HEK293 (cell line): ENCODE results near the gene ABHD17A.
"Not testable (repeated sequence)": the region's sequence is repeated elsewhere in the genome, so short reads cannot be mapped to it uniquely, and the experiment has no call there.

Source experiments
- CTCF ChIP-seq: fragments of 450-650 bp; formaldehyde crosslinking; IDR thresholded peaks from 2 replicates; pipeline ENCODE4 v1.5.1; 2016; ENCODE audit warnings: missing biosample characterization, missing genetic modification characterization
- KLF9 ChIP-seq: fragments of 450-650 bp; formaldehyde crosslinking; IDR thresholded peaks from 2 replicates; pipeline ENCODE4 v1.5.1; 2016; ENCODE audit warnings: missing biosample characterization, missing genetic modification characterization, low read depth
- REPIN1 ChIP-seq: fragments of 450-650 bp; formaldehyde crosslinking; IDR thresholded peaks from 2 replicates; pipeline ENCODE4 v1.5.1; 2017; ENCODE audit warnings: missing biosample characterization, missing genetic modification characterization, low read depth
- SCRT2 ChIP-seq: fragments of 450-650 bp; formaldehyde crosslinking; IDR thresholded peaks from 2 replicates; pipeline ENCODE4 v1.5.1; 2016; ENCODE audit warnings: missing biosample characterization, missing genetic modification characterization
- ZBTB17 ChIP-seq: fragments of 450-650 bp; formaldehyde crosslinking; IDR thresholded peaks from 2 replicates; pipeline ENCODE4 v1.5.1; 2016; ENCODE audit warnings: missing biosample characterization, missing genetic modification characterization
- ZNF274 ChIP-seq, 2 experiments: fragments of 200-500 bp in 1 of 2; fragments of 450-650 bp in 1 of 2; sonication (Bioruptor generic) in 1 of 2; formaldehyde crosslinking in 1 of 2; IDR thresholded peaks; 2 replicates each; pipeline versions ENCODE4 v1.5.1 to v1.6.1; 2014 to 2016; ENCODE audit warnings: borderline replicate concordance in 1 of 2, inconsistent platforms in 1 of 2, low read length in 1 of 2, missing biosample characterization in 1 of 2, missing genetic modification characterization in 1 of 2
- ZNF473 ChIP-seq: fragments of 450-650 bp; formaldehyde crosslinking; IDR thresholded peaks from 2 replicates; pipeline ENCODE4 v1.5.1; 2017; ENCODE audit warnings: missing biosample characterization, missing genetic modification characterization
- ZNF501 ChIP-seq: fragments of 450-650 bp; formaldehyde crosslinking; IDR thresholded peaks from 2 replicates; pipeline ENCODE4 v1.5.1; 2016; ENCODE audit warnings: missing biosample characterization, missing genetic modification characterization
- ZNF558 ChIP-seq: fragments of 450-650 bp; formaldehyde crosslinking; IDR thresholded peaks from 2 replicates; pipeline ENCODE4 v1.5.1; 2016; ENCODE audit warnings: missing biosample characterization, missing genetic modification characterization
- ZNF76 ChIP-seq: fragments of 450-650 bp; formaldehyde crosslinking; IDR thresholded peaks from 2 replicates; pipeline ENCODE4; 2016; ENCODE audit warnings: low read depth, missing biosample characterization, missing genetic modification characterization, borderline replicate concordance
- ZSCAN18 ChIP-seq: fragments of 450-650 bp; formaldehyde crosslinking; IDR thresholded peaks from 2 replicates; pipeline ENCODE4 v1.5.1; 2016; ENCODE audit warnings: missing biosample characterization, missing genetic modification characterization

GRCh38 chr19:1876496-1877279 lies 8.6 kb downstream of the ABHD17A start:
- TF ChIP-seq REPIN1 (tag by site-specific recombination); ZNF274 (IDR thresholded peaks at IDR 0.05; ENCODE audit: low read length); ZNF274 (tag by site-specific recombination; IDR thresholded peaks at IDR 0.05; ENCODE audit: borderline replicate concordance); KLF9; CTCF (tag by site-specific recombination); ZNF501; ZNF76 (tag by site-specific recombination); ZBTB17 (tag by site-specific recombination); ZNF558 (tag by site-specific recombination); ZSCAN18; SCRT2 (tag by site-specific recombination); ZNF473 (tag by site-specific recombination): not testable (repeated sequence)
